ENCODE data around the gene ENO4. TPM values are rescaled to one million over a fixed set of nuclear protein-coding genes. Genes with fewer than 3 reads are reported as not detected.

ENO4 gene
- total and polyA plus RNA-seq, 2 experiments from 2014 or later: 0.44 to 0.66 TPM

DNA sequence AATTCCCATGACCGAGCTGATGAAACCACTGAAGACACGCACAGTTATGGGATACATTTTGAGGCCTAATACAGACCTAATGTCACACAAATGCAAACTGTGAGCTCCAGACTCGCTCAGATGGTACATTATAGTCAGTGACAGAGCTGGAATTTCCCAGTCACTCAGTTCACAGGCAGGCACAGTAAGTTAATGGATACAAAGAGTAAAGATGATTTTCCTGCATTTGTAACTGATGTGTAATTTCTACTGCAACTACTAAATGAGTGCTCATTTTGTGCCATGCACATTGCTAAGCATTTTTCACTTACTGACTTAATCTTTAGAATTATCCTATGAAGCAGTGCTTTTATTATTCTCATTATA lies 56.5 kb downstream of the ENO4 start:
- Histone ChIP-seq H3K27ac (no peak overlapping the region), H3K36me3 (no peaks in the 10 kb centered on the region), H3K4me1 (ENCODE audit: low read depth) (no peaks in the 10 kb centered on the region), H3K4me3 (no peak overlapping the region), H3K27me3 (no peaks in the 10 kb centered on the region), H3K9me3 (ENCODE audit: low read depth) (no peaks in the 10 kb centered on the region)
- no peak for DNase-seq (ENCODE audit: low read depth in 1 of 2, low spot score in 1 of 2)
- TF ChIP-seq, protein P1, sequence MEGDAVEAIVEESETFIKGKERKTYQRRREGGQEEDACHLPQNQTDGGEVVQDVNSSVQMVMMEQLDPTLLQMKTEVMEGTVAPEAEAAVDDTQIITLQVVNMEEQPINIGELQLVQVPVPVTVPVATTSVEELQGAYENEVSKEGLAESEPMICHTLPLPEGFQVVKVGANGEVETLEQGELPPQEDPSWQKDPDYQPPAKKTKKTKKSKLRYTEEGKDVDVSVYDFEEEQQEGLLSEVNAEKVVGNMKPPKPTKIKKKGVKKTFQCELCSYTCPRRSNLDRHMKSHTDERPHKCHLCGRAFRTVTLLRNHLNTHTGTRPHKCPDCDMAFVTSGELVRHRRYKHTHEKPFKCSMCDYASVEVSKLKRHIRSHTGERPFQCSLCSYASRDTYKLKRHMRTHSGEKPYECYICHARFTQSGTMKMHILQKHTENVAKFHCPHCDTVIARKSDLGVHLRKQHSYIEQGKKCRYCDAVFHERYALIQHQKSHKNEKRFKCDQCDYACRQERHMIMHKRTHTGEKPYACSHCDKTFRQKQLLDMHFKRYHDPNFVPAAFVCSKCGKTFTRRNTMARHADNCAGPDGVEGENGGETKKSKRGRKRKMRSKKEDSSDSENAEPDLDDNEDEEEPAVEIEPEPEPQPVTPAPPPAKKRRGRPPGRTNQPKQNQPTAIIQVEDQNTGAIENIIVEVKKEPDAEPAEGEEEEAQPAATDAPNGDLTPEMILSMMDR (IDR thresholded peaks at IDR 0.05; ENCODE audit: low read depth, low read length): no peak

DNA sequence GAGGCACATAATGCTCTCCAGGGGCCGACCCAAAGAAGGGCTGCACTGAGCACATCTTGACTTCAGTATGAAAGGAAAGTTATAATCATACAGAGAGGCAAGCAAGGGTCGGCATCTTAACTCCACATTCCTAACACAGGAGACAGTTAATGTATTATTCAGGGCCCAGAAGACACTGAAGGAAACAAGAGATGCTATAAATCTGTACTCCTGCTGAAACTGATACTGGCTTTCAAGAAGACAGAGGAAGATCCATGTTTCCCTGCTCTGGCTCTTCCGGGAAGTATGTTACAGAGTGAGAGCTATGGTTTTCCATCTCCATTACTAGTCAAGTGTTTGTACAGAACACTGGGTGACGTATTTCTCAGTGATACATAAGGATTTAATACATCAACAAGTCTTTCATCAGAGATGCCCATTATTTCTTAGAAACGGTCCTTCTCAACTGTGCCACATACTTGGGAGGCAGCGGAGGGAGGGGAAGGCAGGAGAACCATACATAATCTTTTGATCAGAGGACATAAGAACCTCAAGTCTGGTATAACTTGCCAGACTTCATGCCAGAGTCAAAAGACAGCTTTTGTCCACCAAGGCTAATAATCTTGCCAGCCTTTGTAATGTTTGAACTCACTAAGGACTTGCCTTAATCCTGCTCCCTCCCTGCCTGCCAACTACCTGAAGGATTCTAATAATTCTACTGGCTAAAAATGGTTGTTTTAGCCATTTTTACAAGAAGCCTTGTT lies 58.1 kb downstream of the ENO4 start:
- Histone ChIP-seq H3K4me3 (no peak overlapping the region), H3K27me3 (no peaks in the 10 kb centered on the region), H3K9me3 (ENCODE audit: low read depth) (no peaks in the 10 kb centered on the region), H3K4me1 (ENCODE audit: low read depth) (no peaks in the 10 kb centered on the region), H3K36me3 (no peaks in the 10 kb centered on the region), H3K27ac (no peak overlapping the region)
- TF ChIP-seq, protein P1 (IDR thresholded peaks at IDR 0.05; ENCODE audit: low read depth, low read length): no peak
- DNase-seq (ENCODE audit: low read depth in 1 of 2, low spot score in 1 of 2): no peak

DNA sequence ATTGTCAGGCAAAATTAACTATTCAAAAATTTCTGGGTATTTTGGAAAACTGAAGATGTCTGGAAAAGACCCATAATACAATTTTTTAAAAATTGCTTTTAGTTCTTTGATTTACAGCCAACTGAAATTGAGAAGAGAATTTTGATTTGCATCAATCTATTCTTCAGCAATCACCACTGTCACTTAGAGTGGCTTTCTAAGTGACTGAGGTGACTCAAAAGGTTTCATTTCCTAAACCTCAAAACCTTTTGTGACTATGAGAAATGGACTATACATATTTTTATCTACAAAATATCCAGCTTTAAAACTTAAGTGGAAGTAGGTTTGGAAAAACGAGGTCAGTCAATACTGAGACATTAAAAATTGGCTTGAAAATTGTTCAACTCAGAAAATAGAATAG lies 60.0 kb downstream of the ENO4 start:
- no peak overlapping the region for H3K4me3 ChIP-seq
- DNase-seq (ENCODE audit: low read depth in 1 of 2, low spot score in 1 of 2): no peak
- TF ChIP-seq, protein P1 (IDR thresholded peaks at IDR 0.05; ENCODE audit: low read depth, low read length): no peak
- no peaks in the 10 kb centered on the region for H3K27me3 ChIP-seq
- no peaks in the 10 kb centered on the region for H3K9me3 ChIP-seq (ENCODE audit: low read depth)
- H3K27ac ChIP-seq: no peak overlapping the region
- H3K36me3 ChIP-seq: no peaks in the 10 kb centered on the region
- H3K4me1 ChIP-seq (ENCODE audit: low read depth): no peaks in the 10 kb centered on the region

DNA sequence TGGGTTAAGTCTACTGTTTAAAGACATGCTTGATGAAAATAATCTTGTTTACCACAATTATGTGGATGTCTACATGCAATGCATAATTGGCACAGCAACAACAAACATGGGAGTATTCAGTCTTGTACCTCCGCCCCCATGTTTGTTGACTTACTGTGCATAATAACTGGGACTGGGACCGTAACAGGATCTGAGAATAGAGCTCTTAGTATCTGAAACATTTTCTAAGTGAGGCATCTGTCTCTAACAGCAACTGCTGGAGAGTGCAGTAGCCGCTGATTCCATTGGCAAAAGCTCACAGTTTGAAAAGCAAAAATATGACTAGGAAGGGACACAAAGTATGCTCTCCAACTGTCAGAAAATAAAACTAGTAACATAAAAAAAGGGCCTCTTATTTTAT lies 61.6 kb downstream of the ENO4 start:
- Histone ChIP-seq H3K4me3 (no peak overlapping the region), H3K36me3 (no peaks in the 10 kb centered on the region), H3K9me3 (ENCODE audit: low read depth) (no peaks in the 10 kb centered on the region), H3K4me1 (ENCODE audit: low read depth) (no peaks in the 10 kb centered on the region), H3K27ac (no peak overlapping the region), H3K27me3 (no peaks in the 10 kb centered on the region)
- DNase-seq (ENCODE audit: low read depth in 1 of 2, low spot score in 1 of 2): no peak
- TF ChIP-seq, protein P1 (IDR thresholded peaks at IDR 0.05; ENCODE audit: low read depth, low read length): no peak

DNA sequence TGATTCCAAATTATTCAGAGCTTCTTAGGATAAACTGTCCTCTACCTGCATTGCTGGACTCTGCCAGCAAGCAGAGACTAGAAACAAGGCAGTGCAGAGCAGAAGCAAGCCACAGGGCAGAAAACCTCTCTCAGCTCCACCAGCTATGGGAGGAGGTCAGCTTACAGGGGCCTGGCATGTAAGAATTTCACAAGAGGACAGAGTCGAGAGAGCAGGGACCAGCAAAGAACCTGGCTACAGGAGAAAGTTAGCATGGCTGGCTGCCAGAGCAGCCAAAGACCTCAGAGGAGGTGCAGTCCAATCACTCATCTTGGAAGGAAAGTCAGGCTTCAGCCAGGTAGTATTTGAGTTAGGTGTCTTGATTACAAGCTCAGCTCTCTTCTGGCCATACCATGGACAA lies 62.9 kb downstream of the ENO4 start:
- Histone ChIP-seq H3K4me1 (ENCODE audit: low read depth) (no peaks in the 10 kb centered on the region), H3K27me3 (no peaks in the 10 kb centered on the region), H3K36me3 (no peaks in the 10 kb centered on the region), H3K9me3 (ENCODE audit: low read depth) (no peaks in the 10 kb centered on the region), H3K27ac (no peak overlapping the region), H3K4me3 (no peak overlapping the region)
- peak in 1 of 2 donors; percentile 15 for DNase-seq (ENCODE audit: low read depth in 1 of 2, low spot score in 1 of 2)
- TF ChIP-seq, protein P1 (IDR thresholded peaks at IDR 0.05; ENCODE audit: low read depth, low read length): no peak
